Mesendoderm (in vitro differentiated cells): ENCODE measurements around the gene TMPRSS9.

Source experiments
- DNase-seq: peaks from one replicate; pipeline ENCODE4 v3.0.0; 2013
- H2AK5ac ChIP-seq: 2 replicates; pipeline ENCODE4 v1.6.1; 2013; ENCODE audit warnings: low read length, inconsistent platforms
- H2BK120ac ChIP-seq: 2 replicates; pipeline ENCODE4 v1.6.1; 2013; ENCODE audit warnings: low read depth, mild to moderate bottlenecking, low read length, moderate library complexity, mixed read lengths
- H2BK15ac ChIP-seq: replicated peaks from 2 replicates; pipeline ENCODE4 v1.6.1; 2013; ENCODE audit warnings: low read depth, mild to moderate bottlenecking, moderate library complexity
- H2BK5ac ChIP-seq: 2 replicates; pipeline ENCODE4 v1.6.1; 2013; ENCODE audit warnings: low read length, inconsistent platforms
- H3K18ac ChIP-seq: 2 replicates; pipeline ENCODE4 v1.6.1; 2013; ENCODE audit warnings: mild to moderate bottlenecking, low read length, mixed read lengths
- H3K23ac ChIP-seq: one replicate; pipeline ENCODE4 v1.6.1; 2013; ENCODE audit warnings: low read length
- H3K27ac ChIP-seq: 2 replicates; pipeline ENCODE4 v1.5.1; 2013; ENCODE audit warnings: low read depth, mild to moderate bottlenecking, inconsistent platforms, low read length, moderate library complexity
- H3K27me3 ChIP-seq: 2 replicates; pipeline ENCODE4 v1.6.1; 2013; ENCODE audit warnings: low read length, control low read depth, mild to moderate bottlenecking, inconsistent platforms; ENCODE audit not compliant: insufficient read depth, poor library complexity
- H3K36me3 ChIP-seq: 2 replicates; pipeline ENCODE4 v1.6.1; 2013; ENCODE audit warnings: low read length, inconsistent platforms; ENCODE audit not compliant: control insufficient read depth, insufficient read depth
- H3K4ac ChIP-seq: one replicate; pipeline ENCODE4 v1.6.1; 2013; ENCODE audit warnings: low read depth, mild to moderate bottlenecking, low read length, moderate library complexity
- H3K4me1 ChIP-seq: 2 replicates; pipeline ENCODE4 v1.6.1; 2013; ENCODE audit warnings: low read depth, low read length, inconsistent platforms; ENCODE audit not compliant: control insufficient read depth
- H3K4me2 ChIP-seq: 2 replicates; pipeline ENCODE4 v1.6.1; 2013; ENCODE audit warnings: low read length
- H3K4me3 ChIP-seq: 2 replicates; pipeline ENCODE4 v1.5.1; 2013; ENCODE audit warnings: mild to moderate bottlenecking, low read length
- H3K56ac ChIP-seq: one replicate; pipeline ENCODE4 v1.6.1; 2013; ENCODE audit warnings: low read length
- H3K79me1 ChIP-seq: 2 replicates; pipeline ENCODE4 v1.6.1; 2013; ENCODE audit warnings: low read length, inconsistent platforms
- H3K79me2 ChIP-seq: 2 replicates; pipeline ENCODE4 v1.6.1; 2013; ENCODE audit warnings: mild to moderate bottlenecking, low read length; ENCODE audit not compliant: control insufficient read depth, insufficient read depth
- H3K9ac ChIP-seq: 2 replicates; pipeline ENCODE4 v1.6.1; 2013; ENCODE audit warnings: low read length, inconsistent platforms
- H4K5ac ChIP-seq: one replicate; pipeline ENCODE4 v1.6.1; 2013; ENCODE audit warnings: low read length
- H4K8ac ChIP-seq: one replicate; pipeline ENCODE4 v1.6.1; 2013; ENCODE audit warnings: low read depth, mild to moderate bottlenecking, control low read depth, low read length, moderate library complexity
- WGBS: extraction: QIAGEN DNeasy Blood & Tissue Kit; methylation state at CpG from one replicate; pipeline ENCODE4 v1.1.7; 2013; ENCODE audit warnings: low lambda C conversion rate, missing lambda C conversion rate; ENCODE audit not compliant: insufficient coverage; ENCODE audit errors: extremely low coverage; 5-methylcytosine and 5-hydroxymethylcytosine counted together

Gene TMPRSS9

DNA sequence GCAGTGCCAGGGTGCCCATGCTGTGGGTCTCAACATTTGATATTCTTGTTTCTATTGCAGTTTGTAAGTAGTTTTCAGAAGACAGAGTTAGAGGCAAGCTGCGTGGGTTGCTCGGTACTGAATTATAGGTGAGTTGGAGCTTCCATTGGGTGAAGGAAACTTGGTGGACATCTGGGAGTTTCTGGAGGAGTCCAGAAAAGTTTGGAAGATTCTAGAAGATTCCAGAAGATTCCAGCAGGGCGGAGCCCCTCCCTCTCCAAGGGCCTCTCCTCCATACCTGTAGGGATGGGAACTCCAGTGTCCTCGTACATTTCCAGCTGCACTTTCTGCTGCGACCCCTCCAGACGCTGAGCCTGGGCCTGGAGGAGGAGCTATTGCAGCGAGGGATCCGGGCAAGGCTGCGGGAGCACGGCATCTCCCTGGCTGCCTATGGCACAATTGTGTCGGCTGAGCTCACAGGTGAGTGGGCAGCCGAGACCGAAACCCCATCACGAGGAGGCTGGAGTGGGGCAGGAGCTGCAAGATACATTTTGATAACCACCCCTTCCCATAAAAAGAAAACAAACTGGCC is 38.8 kb downstream of the TMPRSS9 start:
- no peak overlapping the region for H3K4me2 ChIP-seq
- no peaks in the 10 kb centered on the region for H3K36me3 ChIP-seq
- no peak overlapping the region for H3K18ac ChIP-seq
- H3K4me1 ChIP-seq, result no peaks in the 10 kb centered on the region
- no peak overlapping the region for H3K27ac ChIP-seq
- no peak overlapping the region for H2BK120ac ChIP-seq
- H3K9ac ChIP-seq, result no peak overlapping the region
- no CpG with 5 or more reads among the region's 14 CpGs for WGBS
- H3K4me3 ChIP-seq, result no peak overlapping the region
- H2AK5ac ChIP-seq, result no peak overlapping the region
- no peak overlapping the region for H4K8ac ChIP-seq
- no peak overlapping the region for H4K5ac ChIP-seq
- no peak overlapping the region for H3K56ac ChIP-seq
- H3K79me1 ChIP-seq, result no peaks in the 10 kb centered on the region
- H2BK15ac ChIP-seq, result no peak overlapping the region
- no peak for DNase-seq
- no peaks in the 10 kb centered on the region for H3K27me3 ChIP-seq
- H2BK5ac ChIP-seq, result no peak overlapping the region
- H3K4ac ChIP-seq, result no peak overlapping the region
- H3K79me2 ChIP-seq, result no peaks in the 10 kb centered on the region
- H3K23ac ChIP-seq, result no peak overlapping the region

- no peak overlapping the region for H2BK5ac ChIP-seq
- H3K4me3 ChIP-seq, result no peak overlapping the region
- H3K56ac ChIP-seq, result no peak overlapping the region
- H4K5ac ChIP-seq, result no peak overlapping the region
- WGBS, result no CpG with 5 or more reads among the region's 4 CpGs
- no peak overlapping the region for H3K23ac ChIP-seq
- no peaks in the 10 kb centered on the region for H3K36me3 ChIP-seq
- no peak overlapping the region for H3K4me2 ChIP-seq
- H3K4ac ChIP-seq, result no peak overlapping the region
- no peak overlapping the region for H3K9ac ChIP-seq
- no peak overlapping the region for H2BK15ac ChIP-seq
- no peak overlapping the region for H3K18ac ChIP-seq
- no peaks in the 10 kb centered on the region for H3K4me1 ChIP-seq
- H3K79me2 ChIP-seq, result no peaks in the 10 kb centered on the region
- no peak for DNase-seq
- no peak overlapping the region for H2AK5ac ChIP-seq
- no peak overlapping the region for H3K27ac ChIP-seq
- no peak overlapping the region for H4K8ac ChIP-seq
- no peaks in the 10 kb centered on the region for H3K27me3 ChIP-seq
- no peaks in the 10 kb centered on the region for H3K79me1 ChIP-seq
- no peak overlapping the region for H2BK120ac ChIP-seq
Measured at GRCh38 chr19:2399582-2399981, 39.5 kb downstream of the TMPRSS9 start.

- Histone ChIP-seq H3K23ac (no peak overlapping the region), H3K79me1 (no peaks in the 10 kb centered on the region), H3K4me3 (no peak overlapping the region), H3K9ac (no peak overlapping the region), H3K4ac (no peak overlapping the region), H2BK15ac (no peak overlapping the region), H3K36me3 (no peaks in the 10 kb centered on the region), H3K79me2 (no peaks in the 10 kb centered on the region), H4K5ac (no peak overlapping the region), H4K8ac (no peak overlapping the region), H3K56ac (no peak overlapping the region), H2BK120ac (no peak overlapping the region), H3K4me2 (no peak overlapping the region), H3K27me3 (no peaks in the 10 kb centered on the region), H3K4me1 (no peaks in the 10 kb centered on the region), H3K18ac (no peak overlapping the region), H2BK5ac (no peak overlapping the region), H2AK5ac (no peak overlapping the region), H3K27ac (no peak overlapping the region)
- no CpG with 5 or more reads among the region's 25 CpGs for WGBS
- no peak for DNase-seq
Measured at GRCh38 chr19:2408247-2408646, 48.2 kb downstream of the TMPRSS9 start.

DNA sequence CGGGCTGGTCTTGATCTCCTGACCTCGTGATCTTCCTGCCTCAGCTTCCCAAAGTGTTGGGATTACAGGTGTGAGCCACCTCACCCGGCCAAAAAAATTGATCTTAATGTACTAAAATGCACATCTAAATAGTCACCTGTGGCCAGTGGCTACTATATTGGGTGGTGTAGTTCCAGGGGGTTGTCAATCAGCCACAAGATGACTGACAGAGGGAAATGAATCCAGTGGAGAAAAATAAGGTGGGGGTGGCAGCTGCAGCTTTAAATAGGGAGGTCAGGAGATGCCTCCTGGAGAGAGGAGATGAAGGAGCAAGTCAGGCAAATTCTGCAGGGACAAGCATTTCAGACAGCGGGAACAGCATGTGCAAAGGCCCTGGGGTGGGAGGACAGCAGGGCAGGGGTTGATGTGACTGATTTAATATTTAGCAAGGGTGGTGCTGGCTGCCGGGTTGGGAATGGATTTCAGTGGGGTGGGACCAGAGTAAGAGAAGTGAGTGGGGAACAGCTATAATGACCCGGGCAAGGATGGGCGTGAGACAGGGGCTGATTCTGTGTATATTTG is 49.4 kb downstream of the TMPRSS9 start:
- H3K4me1 ChIP-seq, result no peaks in the 10 kb centered on the region
- no peak overlapping the region for H3K4me3 ChIP-seq
- H4K5ac ChIP-seq, result no peak overlapping the region
- no peaks in the 10 kb centered on the region for H3K79me2 ChIP-seq
- H4K8ac ChIP-seq, result no peak overlapping the region
- no peaks in the 10 kb centered on the region for H3K79me1 ChIP-seq
- no peak overlapping the region for H2AK5ac ChIP-seq
- no peak for DNase-seq
- no peak overlapping the region for H3K4me2 ChIP-seq
- H2BK15ac ChIP-seq, result no peak overlapping the region
- H3K23ac ChIP-seq, result no peak overlapping the region
- no peaks in the 10 kb centered on the region for H3K27me3 ChIP-seq
- no peaks in the 10 kb centered on the region for H3K36me3 ChIP-seq
- H3K9ac ChIP-seq, result no peak overlapping the region
- no peak overlapping the region for H3K27ac ChIP-seq
- no CpG with 5 or more reads among the region's 7 CpGs for WGBS
- no peak overlapping the region for H3K4ac ChIP-seq
- H2BK120ac ChIP-seq, result no peak overlapping the region
- no peak overlapping the region for H3K18ac ChIP-seq
- H2BK5ac ChIP-seq, result no peak overlapping the region
- no peak overlapping the region for H3K56ac ChIP-seq

GRCh38 chr19:2410023-2410422 is 50.0 kb downstream of the TMPRSS9 start:
- Histone ChIP-seq H3K36me3 (no peaks in the 10 kb centered on the region), H2BK15ac (no peak overlapping the region), H3K9ac (no peak overlapping the region), H4K5ac (no peak overlapping the region), H3K79me2 (no peaks in the 10 kb centered on the region), H3K4me3 (no peak overlapping the region), H3K56ac (no peak overlapping the region), H3K4me1 (no peaks in the 10 kb centered on the region), H3K79me1 (no peaks in the 10 kb centered on the region), H3K23ac (no peak overlapping the region), H3K18ac (no peak overlapping the region), H2AK5ac (no peak overlapping the region), H3K27ac (no peak overlapping the region), H3K27me3 (no peaks in the 10 kb centered on the region), H2BK5ac (no peak overlapping the region), H4K8ac (no peak overlapping the region), H3K4ac (no peak overlapping the region), H3K4me2 (no peak overlapping the region), H2BK120ac (no peak overlapping the region)
- no peak for DNase-seq
- WGBS, result no CpG with 5 or more reads among the region's 7 CpGs

DNA sequence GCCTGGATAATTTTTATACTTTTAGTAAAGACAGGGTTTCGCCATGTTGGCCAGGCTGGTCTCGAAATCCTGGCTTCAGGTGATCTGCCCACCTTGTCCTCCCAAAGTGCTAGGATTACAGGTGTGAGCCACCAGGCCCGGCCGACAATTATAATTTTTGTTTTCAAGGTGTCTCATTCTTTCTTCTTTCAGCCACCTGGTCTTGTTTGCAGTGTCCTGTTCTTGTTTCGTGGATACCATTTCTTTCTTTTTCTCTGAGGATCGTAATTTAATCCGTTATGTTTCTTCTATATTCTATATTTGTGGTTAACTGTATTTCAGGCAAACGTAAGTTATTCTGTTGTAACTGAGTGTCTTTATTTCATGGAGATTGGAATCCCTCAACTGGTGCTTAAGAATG is 51.6 kb downstream of the TMPRSS9 start:
- no peak overlapping the region for H3K4me3 ChIP-seq
- no peak overlapping the region for H3K4me2 ChIP-seq
- H3K27ac ChIP-seq, result no peak overlapping the region
- no peaks in the 10 kb centered on the region for H3K27me3 ChIP-seq
- H2BK5ac ChIP-seq, result no peak overlapping the region
- H3K36me3 ChIP-seq, result no peaks in the 10 kb centered on the region
- H2BK15ac ChIP-seq, result no peak overlapping the region
- H4K8ac ChIP-seq, result no peak overlapping the region
- H3K23ac ChIP-seq, result no peak overlapping the region
- DNase-seq, result no peak
- H3K9ac ChIP-seq, result no peak overlapping the region
- H3K4ac ChIP-seq, result no peak overlapping the region
- no peak overlapping the region for H3K18ac ChIP-seq
- no peak overlapping the region for H2BK120ac ChIP-seq
- H3K56ac ChIP-seq, result no peak overlapping the region
- no peaks in the 10 kb centered on the region for H3K4me1 ChIP-seq
- no CpG with 5 or more reads among the region's 8 CpGs for WGBS
- H4K5ac ChIP-seq, result no peak overlapping the region
- no peaks in the 10 kb centered on the region for H3K79me1 ChIP-seq
- H3K79me2 ChIP-seq, result no peaks in the 10 kb centered on the region
- no peak overlapping the region for H2AK5ac ChIP-seq
